GM12878 (cell line): Measurements from ENCODE around the gene TGM2. TPM values are rescaled to one million over a fixed set of nuclear protein-coding genes. Genes with fewer than 3 reads are reported as not detected.

Experiments used
- ATAC-seq: fragments of 200-7000 bp; cut with Tn5 transposase; 3 replicates; pipeline ENCODE4 v1.9.1; 2020; ENCODE audit warnings: mild to moderate bottlenecking, moderate library complexity
- BruUV-seq: library from RNA; stranded (reverse); fragments of 400-500 nt; replicated peaks from 2 replicates; lab custom pipeline; 2021; lab: Mats Ljungman, UMichigan
- CTCF ChIA-PET: fragments of 300-600 bp; sonication (Branson Sonifier 250); formaldehyde crosslinking; extraction: SDS; loops from one replicate; lab custom pipeline; 2021; ENCODE audit warnings: inconsistent platforms; lab: Yijun Ruan, JAX
- POLR2A ChIA-PET: fragments of 350-600 bp; formaldehyde crosslinking; extraction: SDS; loops from one replicate; lab custom pipeline; 2021; ENCODE audit warnings: inconsistent platforms; lab: Charles Lee
- RAD21 ChIA-PET: fragments of 300-600 bp; sonication (Branson Sonifier 250); formaldehyde crosslinking; loops from one replicate; lab custom pipeline; 2023; ENCODE audit warnings: antibody characterized with exemption; ENCODE audit not compliant: unreplicated experiment; lab: Charles Lee
- SMC1A ChIA-PET: fragments of 300-600 bp; sonication (Branson Sonifier 250); formaldehyde crosslinking; loops from one replicate; lab custom pipeline; 2023; ENCODE audit not compliant: unreplicated experiment, uncharacterized antibody; lab: Charles Lee
- DNase-seq: peaks from one replicate; pipeline ENCODE4 v3.0.0-alpha.2; 2011; ENCODE audit warnings: low read depth, low spot score
- FAIRE-seq: peaks from 3 replicates; lab custom pipeline; 2011; peaks lifted over from hg19 to GRCh38; lab: Jason Lieb, UNC
- H2AFZ ChIP-seq: 2 replicates; pipeline ENCODE4 v1.6.0; 2011; ENCODE audit warnings: low read depth, low read length, control low read depth; ENCODE audit not compliant: control insufficient read depth
- H3K27ac ChIP-seq: 2 replicates; pipeline ENCODE4 v1.5.1; 2011; ENCODE audit warnings: control low read depth; ENCODE audit not compliant: control insufficient read depth, insufficient read depth
- H3K27me3 ChIP-seq, 2 experiments: replicated peaks in 1 of 2; 2 replicates each; pipeline versions ENCODE4 v1.6.0 to v1.6.1; 2011; ENCODE audit warnings: low read length in 1 of 2; ENCODE audit not compliant: control insufficient read depth in 2 of 2, insufficient read depth in 2 of 2
- H3K36me3 ChIP-seq, 2 experiments: 2 replicates each; pipeline ENCODE4 v1.5.1; 2011; ENCODE audit warnings: low read length in 1 of 2; ENCODE audit not compliant: control insufficient read depth in 2 of 2, insufficient read depth in 2 of 2
- H3K4me1 ChIP-seq: 2 replicates; pipeline ENCODE4 v1.6.1; 2011; ENCODE audit warnings: mild to moderate bottlenecking, low read length, moderate library complexity, mixed read lengths; ENCODE audit not compliant: control insufficient read depth, insufficient read depth
- H3K4me2 ChIP-seq: 2 replicates; pipeline ENCODE4 v1.6.0; 2011; ENCODE audit warnings: control low read depth; ENCODE audit not compliant: control insufficient read depth, insufficient read depth
- H3K4me3 ChIP-seq: fragments of 200-600 bp; sonication (generic); 2 replicates; pipeline ENCODE4 v1.5.1; 2016
- H3K79me2 ChIP-seq: 2 replicates; pipeline ENCODE4 v1.6.0; 2011; ENCODE audit warnings: low read length; ENCODE audit not compliant: control insufficient read depth, insufficient read depth
- H3K9ac ChIP-seq: 2 replicates; pipeline ENCODE4 v1.8.0; 2011; ENCODE audit warnings: low read length, control low read depth, mixed read lengths; ENCODE audit not compliant: control insufficient read depth, insufficient read depth
- H3K9me3 ChIP-seq: replicated peaks from 3 replicates; pipeline ENCODE4 v1.5.1; 2011; ENCODE audit warnings: mild to moderate bottlenecking, low read length; ENCODE audit not compliant: control insufficient read depth, insufficient read depth
- H4K20me1 ChIP-seq: 2 replicates; pipeline ENCODE4 v1.6.0; 2011; ENCODE audit not compliant: control insufficient read depth, insufficient read depth
- FOXM1 ChIP-seq: IDR thresholded peaks from 2 replicates; pipeline ENCODE4 v1.6.1; 2012; ENCODE audit warnings: low read depth, mild to moderate bottlenecking, inconsistent platforms, low read length, moderate library complexity
- GATAD2B ChIP-seq: fragments of 450-650 bp; conservative IDR thresholded peaks from 2 replicates; pipeline ENCODE4 v1.6.1; 2017; ENCODE audit warnings: low read depth, mild to moderate bottlenecking, moderate library complexity
- LARP7 ChIP-seq: fragments of 450-650 bp; IDR thresholded peaks from 2 replicates; pipeline ENCODE4 v1.6.1; 2017; ENCODE audit warnings: mild to moderate bottlenecking
- POLR2A ChIP-seq: IDR thresholded peaks from 2 replicates; pipeline ENCODE4 v1.6.1; 2011; ENCODE audit warnings: low read depth, mild to moderate bottlenecking, low read length
- RELA ChIP-seq: fragments of 450-650 bp; IDR thresholded peaks from 2 replicates; pipeline ENCODE4 v1.8.0; 2014; ENCODE audit warnings: borderline replicate concordance; ENCODE audit not compliant: partially characterized antibody
- TCF3 ChIP-seq: IDR thresholded peaks from 2 replicates; pipeline ENCODE4 v1.6.1; 2012; ENCODE audit warnings: low read depth, mild to moderate bottlenecking, low read length, borderline replicate concordance; ENCODE audit not compliant: insufficient read depth
- YBX1 ChIP-seq: fragments of 450-650 bp; IDR thresholded peaks from 2 replicates; pipeline ENCODE4 v1.6.1; 2016; ENCODE audit warnings: antibody characterized with exemption
- ZNF24 ChIP-seq: fragments of 450-650 bp; IDR thresholded peaks from 2 replicates; pipeline ENCODE4 v1.6.1; 2017; ENCODE audit warnings: antibody characterized with exemption, mild to moderate bottlenecking
- WGBS: methylation state at CpG from one replicate; pipeline ENCODE4 v1.1.6; 2016; ENCODE audit warnings: low lambda C conversion rate; ENCODE audit not compliant: insufficient replicate concordance, insufficient coverage; ENCODE audit errors: missing lambda C conversion rate; 5-methylcytosine and 5-hydroxymethylcytosine counted together
- in situ Hi-C: fragments of 300-500 bp; cut with MboI; formaldehyde crosslinking; loops from 9 replicates; pipeline ENCODE4 v1.14.3; 2018; ENCODE audit warnings: mixed read lengths
- intact Hi-C: fragments of 100-400 bp; cut with micrococcal nuclease; formaldehyde crosslinking; loops from one replicate; pipeline ENCODE4 v1.14.2; 2022; ENCODE audit not compliant: unreplicated experiment
- polyA plus RNA-seq, 11 experiments: library from polyadenylated mRNA; depleted of rRNA in 4 of 11; unstranded in 6 of 11; stranded (reverse) in 5 of 11; fragments of >200 nt; fragmentation: Nextera tagmentation in 4 of 11; fragmentation: Illumina TruSeq in 1 of 11; extraction: Ambion mirVana in 4 of 11; extraction: Trizol in 1 of 11; gene quantifications; 1 replicate in 1 of 11; 2 replicates in 10 of 11; pipeline versions ENCODE4 v1.2.1 to v1.2.3, GENCODE V29; 2011 to 2016; ENCODE audit warnings: inconsistent platforms in 2 of 11, missing spikeins in 2 of 11, low read depth in 1 of 11
- total RNA-seq, 4 experiments: library from RNA; depleted of rRNA in 3 of 4; stranded (reverse); fragments of >200 nt in 3 of 4; fragmentation: Illumina TruSeq in 1 of 4; extraction: Trizol in 1 of 4; gene quantifications; 2 replicates each; pipeline versions ENCODE4 v1.2.1 to v1.2.3, GENCODE V29; 2013 to 2021
- TF ChIP-seq, protein P1 (sequence below): fragments of 450-650 bp; IDR thresholded peaks from 2 replicates; pipeline ENCODE4 v1.6.1; 2018; ENCODE audit warnings: borderline replicate concordance, mild to moderate bottlenecking; ENCODE audit not compliant: partially characterized antibody
- TF ChIP-seq, protein P2 (sequence below): IDR thresholded peaks from 2 replicates; pipeline ENCODE4 v1.6.1; 2012; ENCODE audit warnings: low read depth, low read length, improper control_type of control experiment
- TF ChIP-seq, protein P3 (sequence below): fragments of 450-650 bp; IDR thresholded peaks from 2 replicates; pipeline ENCODE4 v1.6.1; 2016; ENCODE audit warnings: mild to moderate bottlenecking

Gene TGM2
- total and polyA plus RNA-seq, 10 of the 15 experiments (the other 5 are each of a cell fraction or from before 2014, with no cell fraction given), result 0.11 to 1.9 (median 0.51) TPM

DNA sequence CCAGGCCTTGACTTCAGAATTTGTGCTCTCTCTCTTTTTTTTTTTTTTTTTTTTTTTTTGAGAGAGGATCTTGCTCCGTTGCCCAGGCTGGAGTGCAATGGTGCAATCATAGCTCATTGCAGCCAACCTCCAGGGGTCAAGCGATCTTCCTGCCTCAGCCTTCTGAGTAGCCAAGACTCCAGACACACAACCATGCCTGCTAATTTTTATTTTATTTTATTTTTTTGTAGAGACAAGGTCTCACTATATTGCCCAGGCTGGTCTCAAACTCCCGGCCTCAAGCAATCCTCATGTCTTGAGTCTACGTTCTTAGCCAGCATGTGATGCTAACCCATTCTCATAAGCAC lies 19.4 kb downstream of the TGM2 start:
- no peak overlapping the region for H3K9ac ChIP-seq
- no peak overlapping the region for H2AFZ ChIP-seq
- TF ChIP-seq GATAD2B, result no peak
- TF ChIP-seq, protein P1, sequence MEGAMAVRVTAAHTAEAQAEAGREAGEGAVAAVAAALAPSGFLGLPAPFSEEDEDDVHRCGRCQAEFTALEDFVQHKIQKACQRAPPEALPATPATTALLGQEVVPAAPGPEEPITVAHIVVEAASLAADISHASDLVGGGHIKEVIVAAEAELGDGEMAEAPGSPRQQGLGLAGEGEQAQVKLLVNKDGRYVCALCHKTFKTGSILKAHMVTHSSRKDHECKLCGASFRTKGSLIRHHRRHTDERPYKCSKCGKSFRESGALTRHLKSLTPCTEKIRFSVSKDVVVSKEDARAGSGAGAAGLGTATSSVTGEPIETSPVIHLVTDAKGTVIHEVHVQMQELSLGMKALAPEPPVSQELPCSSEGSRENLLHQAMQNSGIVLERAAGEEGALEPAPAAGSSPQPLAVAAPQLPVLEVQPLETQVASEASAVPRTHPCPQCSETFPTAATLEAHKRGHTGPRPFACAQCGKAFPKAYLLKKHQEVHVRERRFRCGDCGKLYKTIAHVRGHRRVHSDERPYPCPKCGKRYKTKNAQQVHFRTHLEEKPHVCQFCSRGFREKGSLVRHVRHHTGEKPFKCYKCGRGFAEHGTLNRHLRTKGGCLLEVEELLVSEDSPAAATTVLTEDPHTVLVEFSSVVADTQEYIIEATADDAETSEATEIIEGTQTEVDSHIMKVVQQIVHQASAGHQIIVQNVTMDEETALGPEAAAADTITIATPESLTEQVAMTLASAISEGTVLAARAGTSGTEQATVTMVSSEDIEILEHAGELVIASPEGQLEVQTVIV, result no peak
- no peak for TF ChIP-seq LARP7
- TF ChIP-seq, protein P2, sequence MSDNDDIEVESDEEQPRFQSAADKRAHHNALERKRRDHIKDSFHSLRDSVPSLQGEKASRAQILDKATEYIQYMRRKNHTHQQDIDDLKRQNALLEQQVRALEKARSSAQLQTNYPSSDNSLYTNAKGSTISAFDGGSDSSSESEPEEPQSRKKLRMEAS, result no peak
- no peak for TF ChIP-seq RELA
- TF ChIP-seq, protein P3, sequence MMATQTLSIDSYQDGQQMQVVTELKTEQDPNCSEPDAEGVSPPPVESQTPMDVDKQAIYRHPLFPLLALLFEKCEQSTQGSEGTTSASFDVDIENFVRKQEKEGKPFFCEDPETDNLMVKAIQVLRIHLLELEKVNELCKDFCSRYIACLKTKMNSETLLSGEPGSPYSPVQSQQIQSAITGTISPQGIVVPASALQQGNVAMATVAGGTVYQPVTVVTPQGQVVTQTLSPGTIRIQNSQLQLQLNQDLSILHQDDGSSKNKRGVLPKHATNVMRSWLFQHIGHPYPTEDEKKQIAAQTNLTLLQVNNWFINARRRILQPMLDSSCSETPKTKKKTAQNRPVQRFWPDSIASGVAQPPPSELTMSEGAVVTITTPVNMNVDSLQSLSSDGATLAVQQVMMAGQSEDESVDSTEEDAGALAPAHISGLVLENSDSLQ, result no peak
- TF ChIP-seq FOXM1, result no peak
- no peak for TF ChIP-seq TCF3
- TF ChIP-seq YBX1, result no peak
- TF ChIP-seq POLR2A, result no peak
- no peak for TF ChIP-seq ZNF24
- intact Hi-C loops, result no loop called here
- H3K27ac ChIP-seq, result no peak overlapping the region
- ChIA-PET POLR2A (interaction anchor here (0.6 to 1.0 kb wide), 5 partner anchors 36 to 1549 kb away, joined by 3 to 4 read pairs (median 3); no protein-coding TSS in a partner anchor), SMC1A (no interaction called here), CTCF (interaction anchor here (1.1 to 4.1 kb wide), 2 partner anchors 71 to 85 kb away, joined by 3 to 20 read pairs; no protein-coding TSS in a partner anchor), RAD21 (interaction anchor here (0.6 kb wide), 1 partner anchor 52 kb away, joined by 5 read pairs; no protein-coding TSS in a partner anchor)
- no peaks in the 10 kb centered on the region; the same call in 2 of the 3 replicates for H3K9me3 ChIP-seq
- in situ Hi-C loops, result no loop called here
- no peaks in the 10 kb centered on the region for H3K36me3 ChIP-seq
- BruUV-seq, result no TSS peak
- H4K20me1 ChIP-seq, result no peaks in the 10 kb centered on the region
- ATAC-seq (no peak), FAIRE-seq (no peak), DNase-seq (no peak)
- no peaks in the 10 kb centered on the region for H3K27me3 ChIP-seq
- peaks cover 7% of the 10 kb centered on the region for H3K4me1 ChIP-seq
- WGBS, result 82% methylated on average over 4 of the region's 4 CpGs
- H3K4me3 ChIP-seq, result no peak overlapping the region
- no peak overlapping the region for H3K4me2 ChIP-seq
- no peaks in the 10 kb centered on the region for H3K79me2 ChIP-seq
